GM10266 (cell line): ENCODE results near the gene EN1.

Experiments used
- DNase-seq: peaks from one replicate; pipeline ENCODE4 v3.0.0; 2012; ENCODE audit errors: extremely low spot score
- TF ChIP-seq, protein P1 (sequence below): IDR thresholded peaks from 2 replicates; pipeline ENCODE4 v1.5.1; 2012; ENCODE audit warnings: mild to moderate bottlenecking, low read depth; ENCODE audit not compliant: control insufficient read depth, insufficient read depth; ENCODE audit errors: missing control alignments

Gene EN1

DNA sequence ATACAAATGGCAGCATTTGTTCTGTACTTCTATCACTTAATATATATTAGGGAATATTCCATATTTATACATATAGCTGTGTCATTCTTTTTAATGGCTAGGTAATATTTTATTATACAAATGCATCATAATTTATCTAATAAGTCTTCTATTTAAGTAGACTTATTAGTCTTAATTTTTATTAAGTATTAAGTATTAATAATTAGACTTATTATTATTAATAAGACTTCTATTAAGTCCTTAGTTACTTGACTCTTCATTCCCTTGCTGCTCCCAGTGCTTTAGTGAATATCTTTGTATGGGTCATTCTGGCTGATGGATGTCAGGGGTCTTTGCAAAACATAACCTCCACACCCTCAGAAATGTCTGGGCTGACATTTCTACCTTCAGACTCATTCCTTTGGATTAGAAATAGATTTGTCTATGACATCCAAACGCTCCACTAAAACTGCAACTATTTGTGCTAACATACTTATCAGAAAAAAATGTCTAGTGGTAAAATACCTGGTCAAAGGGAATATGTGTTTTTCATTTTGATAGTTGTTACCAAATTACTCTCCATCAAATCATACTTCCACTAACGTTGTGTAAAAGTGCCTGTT, 35.8 kb downstream of the EN1 start:
- no peak for DNase-seq
- TF ChIP-seq, protein P1, sequence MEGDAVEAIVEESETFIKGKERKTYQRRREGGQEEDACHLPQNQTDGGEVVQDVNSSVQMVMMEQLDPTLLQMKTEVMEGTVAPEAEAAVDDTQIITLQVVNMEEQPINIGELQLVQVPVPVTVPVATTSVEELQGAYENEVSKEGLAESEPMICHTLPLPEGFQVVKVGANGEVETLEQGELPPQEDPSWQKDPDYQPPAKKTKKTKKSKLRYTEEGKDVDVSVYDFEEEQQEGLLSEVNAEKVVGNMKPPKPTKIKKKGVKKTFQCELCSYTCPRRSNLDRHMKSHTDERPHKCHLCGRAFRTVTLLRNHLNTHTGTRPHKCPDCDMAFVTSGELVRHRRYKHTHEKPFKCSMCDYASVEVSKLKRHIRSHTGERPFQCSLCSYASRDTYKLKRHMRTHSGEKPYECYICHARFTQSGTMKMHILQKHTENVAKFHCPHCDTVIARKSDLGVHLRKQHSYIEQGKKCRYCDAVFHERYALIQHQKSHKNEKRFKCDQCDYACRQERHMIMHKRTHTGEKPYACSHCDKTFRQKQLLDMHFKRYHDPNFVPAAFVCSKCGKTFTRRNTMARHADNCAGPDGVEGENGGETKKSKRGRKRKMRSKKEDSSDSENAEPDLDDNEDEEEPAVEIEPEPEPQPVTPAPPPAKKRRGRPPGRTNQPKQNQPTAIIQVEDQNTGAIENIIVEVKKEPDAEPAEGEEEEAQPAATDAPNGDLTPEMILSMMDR = no peak

DNA sequence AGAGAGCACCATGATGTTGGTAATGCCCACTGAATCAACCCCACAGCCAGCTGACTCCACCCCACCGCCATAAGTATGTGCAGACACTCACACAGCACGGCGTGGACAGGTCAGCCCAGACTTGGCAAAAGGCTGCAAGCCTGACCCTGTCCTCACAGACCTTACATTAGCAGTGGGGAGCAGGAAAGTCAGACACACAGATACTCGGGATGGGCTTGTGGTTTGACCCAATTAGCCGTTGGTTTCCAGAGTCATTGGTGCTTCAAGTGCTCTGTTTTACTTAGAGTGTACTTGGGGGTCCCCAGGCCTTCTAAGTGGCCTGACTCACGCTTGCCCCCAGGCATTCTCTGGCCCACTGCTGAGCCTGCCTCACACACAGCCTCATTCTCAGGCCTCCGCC, 36.7 kb downstream of the EN1 start:
- TF ChIP-seq, protein P1 = no peak
- DNase-seq = no peak

DNA sequence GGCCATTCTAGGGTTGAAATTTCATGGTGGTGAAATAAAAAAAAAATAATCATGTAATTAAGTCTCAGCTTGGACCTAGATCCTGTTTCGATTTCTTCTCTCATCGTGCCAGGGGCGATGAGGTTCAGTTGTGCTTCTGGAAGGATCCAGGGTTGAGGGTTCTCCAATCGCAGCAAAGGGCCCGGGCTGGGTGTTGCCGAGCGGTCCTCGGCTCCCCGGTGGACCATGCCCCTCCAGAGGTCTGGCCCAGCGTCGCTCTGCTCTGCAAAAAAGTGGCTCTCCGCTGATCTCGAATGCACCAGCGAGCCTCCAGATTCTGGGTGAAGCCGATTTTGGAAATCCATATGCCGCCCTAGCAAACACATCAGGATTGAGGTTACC, 39.0 kb downstream of the EN1 start:
- TF ChIP-seq, protein P1 = no peak

DNA sequence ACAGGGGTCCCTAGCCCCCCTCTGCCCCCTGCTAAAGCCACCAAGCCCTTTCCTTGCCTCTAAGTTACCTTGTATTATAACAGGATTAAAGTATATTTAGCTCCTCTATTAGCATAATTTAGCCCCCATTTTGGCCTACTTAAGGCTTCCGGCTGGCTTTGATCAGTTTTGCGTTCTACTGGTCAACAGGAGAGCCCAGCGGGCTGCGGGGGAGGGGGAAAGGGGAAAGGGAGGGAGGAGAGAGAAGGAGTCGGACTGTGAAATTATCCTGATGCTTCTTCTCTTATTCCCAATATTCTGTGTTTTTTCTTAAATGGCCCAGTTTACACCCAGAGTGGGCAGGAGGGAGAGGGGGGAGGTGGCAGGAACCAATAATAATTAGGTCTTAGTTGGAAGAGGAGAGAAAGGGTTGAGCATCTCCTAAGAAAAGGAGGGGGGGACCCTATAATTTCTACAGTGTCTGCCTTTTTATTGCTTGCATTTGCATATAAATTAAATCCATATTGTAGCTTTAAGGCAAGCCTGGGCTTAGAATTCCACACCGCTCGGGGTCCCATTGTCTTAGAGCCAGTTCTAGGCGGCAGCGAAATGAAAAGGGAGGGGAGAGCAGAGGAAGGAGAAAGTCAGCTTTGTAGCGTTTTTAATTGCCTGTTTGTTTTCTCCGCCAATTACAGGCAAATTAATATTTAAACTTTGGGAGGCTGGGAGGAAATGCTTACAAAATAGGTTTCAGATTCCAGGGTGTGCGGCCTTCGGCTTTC, 39.6 kb downstream of the EN1 start:
- TF ChIP-seq, protein P1 = no peak
- no peak for DNase-seq

More for the DNA sequence above, 39.0 kb downstream of the EN1 start:
- no peak for DNase-seq

DNA sequence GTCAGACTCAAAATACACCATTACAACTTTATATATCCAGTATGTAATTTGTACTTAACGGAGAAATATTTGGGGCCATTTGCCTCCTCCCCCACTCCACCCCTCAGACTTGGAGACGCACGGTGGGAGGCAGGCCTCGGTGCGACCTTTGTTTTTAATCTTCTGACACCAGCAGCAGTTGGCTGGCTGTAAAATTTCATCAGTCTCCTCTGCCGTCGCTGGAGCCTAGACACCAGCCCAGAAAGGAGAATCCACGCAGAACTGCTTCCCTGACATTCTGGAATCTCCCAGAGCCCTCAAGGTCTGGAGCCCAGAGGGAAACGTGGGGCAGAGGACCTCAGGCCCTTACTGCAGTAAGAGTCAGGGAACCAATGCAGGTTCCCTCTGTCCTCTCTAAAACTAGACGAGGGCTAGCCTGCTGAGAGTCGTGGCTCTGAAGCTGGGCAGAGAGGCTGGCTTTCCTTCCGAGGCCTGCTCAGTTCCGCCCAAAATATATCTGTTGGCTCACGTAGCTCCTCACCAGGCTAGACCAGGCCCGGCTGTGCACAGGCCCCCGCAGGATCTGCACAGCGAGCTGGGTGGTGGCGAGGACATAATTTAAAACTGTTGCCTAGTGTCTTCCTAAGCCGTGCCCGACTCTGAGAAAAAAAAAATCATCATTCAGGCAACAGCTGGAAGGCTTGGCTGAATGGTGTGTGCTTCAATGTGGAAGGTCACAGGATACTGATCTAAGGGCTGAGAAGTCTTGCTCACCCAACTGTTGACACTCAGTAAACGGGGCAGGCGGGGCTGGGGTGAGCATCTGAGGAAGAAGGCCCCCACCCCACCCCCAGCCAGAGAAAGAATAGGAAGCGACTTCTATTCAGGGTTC, 40.4 kb downstream of the EN1 start:
- TF ChIP-seq, protein P1 = no peak
- DNase-seq = no peak

DNA sequence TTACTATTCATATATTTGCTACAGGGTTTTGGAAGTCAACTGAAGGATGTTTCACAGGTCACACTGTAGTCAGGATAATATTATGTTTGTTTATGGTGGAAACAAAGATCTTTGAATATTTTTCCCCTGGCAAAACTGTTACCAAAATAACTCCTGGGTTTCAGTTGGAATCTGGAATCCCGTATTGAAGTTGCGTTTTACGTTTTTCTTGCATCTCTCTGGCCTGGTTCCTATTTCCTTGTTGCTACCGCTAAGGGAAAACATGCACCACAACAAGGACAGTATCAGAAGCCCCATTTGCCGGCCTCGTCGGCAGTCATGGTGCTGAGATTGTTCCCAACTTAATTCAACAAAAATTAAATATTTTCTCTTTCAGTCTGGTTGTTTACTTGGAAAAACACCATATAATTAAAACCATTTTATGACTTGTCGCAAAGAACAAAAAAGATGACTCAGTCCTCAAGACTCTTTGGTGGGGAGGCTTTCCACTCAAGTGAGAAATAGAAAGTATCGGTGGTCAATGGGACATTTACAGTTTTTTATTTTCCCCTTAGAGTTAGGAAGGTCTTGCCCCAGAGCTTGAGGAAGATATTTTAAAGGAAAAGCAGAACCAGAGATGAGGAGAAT, 42.3 kb downstream of the EN1 start:
- TF ChIP-seq, protein P1 = no peak
- DNase-seq = no peak
